GDM1 (cell line): ENCODE results near the gene SDS.
A peak's percentile ranks its signal among the peaks of the same experiment; 100 is the strongest.
"Not testable (repeated sequence)": the region's sequence is repeated elsewhere in the genome, so short reads cannot be mapped to it uniquely, and the experiment has no call there.

ENCODE experiments used
- DNase-seq: peaks from one replicate; lab custom pipeline; 2025; lab: John Stamatoyannopoulos, UW

SDS gene

DNA sequence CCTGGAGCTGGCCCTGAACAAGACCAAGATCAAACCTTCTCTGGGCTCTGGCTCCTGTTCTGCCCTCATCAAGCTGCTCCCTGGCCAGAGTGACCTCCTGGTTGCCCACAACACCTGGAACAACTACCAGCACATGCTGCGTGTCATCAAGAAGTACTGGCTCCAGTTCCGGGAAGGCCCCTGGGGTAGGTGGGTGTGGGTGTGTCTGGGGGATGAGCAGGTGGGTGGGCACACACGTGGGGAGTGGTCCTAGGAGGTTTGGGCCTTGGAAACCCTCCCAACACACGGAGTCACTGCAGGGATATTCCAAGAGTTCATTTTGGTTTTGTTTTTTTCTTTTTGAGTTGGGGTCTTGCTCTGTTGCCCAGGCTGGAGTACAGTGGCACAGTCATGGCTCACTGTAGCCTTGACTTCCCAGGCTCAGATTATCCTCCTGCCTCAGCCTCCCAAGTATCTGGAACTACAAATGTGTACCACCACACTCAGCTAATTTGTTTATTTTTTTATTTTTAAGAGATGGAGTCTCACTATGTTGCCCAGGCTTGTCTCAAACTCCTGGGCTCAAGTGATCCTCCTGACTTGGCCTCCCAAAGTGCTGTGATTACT, 28.8 kb downstream of the SDS start:
- no peak for DNase-seq

DNA sequence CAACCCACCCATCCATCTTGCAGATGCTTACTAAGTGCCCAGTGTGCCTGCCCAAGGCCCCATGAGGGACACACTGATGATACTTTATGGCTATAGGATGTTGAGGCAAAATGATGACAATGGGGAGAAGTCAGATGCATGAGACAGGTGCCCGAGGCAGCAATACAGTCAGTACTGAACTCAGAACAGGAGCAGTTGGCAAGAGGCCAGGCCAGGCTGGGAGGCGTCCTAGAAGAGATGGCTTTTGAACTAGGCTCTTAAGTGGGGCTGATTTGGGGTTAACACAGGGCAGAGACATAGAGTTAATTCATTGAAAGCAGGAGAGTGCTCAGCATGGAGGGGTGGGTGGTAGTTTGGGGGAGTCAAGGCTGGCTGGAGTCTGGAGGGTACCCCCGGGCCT, 29.7 kb downstream of the SDS start:
- DNase-seq, result no peak

DNA sequence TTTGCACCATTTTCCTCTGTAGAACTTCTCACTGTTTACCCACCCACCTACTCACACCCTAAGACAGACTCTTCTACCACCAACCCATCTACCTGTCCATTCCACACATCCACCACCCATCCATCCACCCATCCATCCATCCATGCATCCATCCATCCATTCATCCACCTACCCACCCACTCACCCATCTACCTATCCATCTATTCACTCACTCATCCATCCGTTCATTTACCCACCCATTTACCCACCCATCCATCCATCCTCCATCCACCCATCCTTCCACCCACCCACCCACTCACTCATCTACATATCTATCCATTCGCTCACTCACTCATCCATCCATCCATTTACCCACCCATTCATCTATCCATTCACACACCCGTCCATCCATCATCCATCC, 30.2 kb downstream of the SDS start:
- no peak for DNase-seq

DNA sequence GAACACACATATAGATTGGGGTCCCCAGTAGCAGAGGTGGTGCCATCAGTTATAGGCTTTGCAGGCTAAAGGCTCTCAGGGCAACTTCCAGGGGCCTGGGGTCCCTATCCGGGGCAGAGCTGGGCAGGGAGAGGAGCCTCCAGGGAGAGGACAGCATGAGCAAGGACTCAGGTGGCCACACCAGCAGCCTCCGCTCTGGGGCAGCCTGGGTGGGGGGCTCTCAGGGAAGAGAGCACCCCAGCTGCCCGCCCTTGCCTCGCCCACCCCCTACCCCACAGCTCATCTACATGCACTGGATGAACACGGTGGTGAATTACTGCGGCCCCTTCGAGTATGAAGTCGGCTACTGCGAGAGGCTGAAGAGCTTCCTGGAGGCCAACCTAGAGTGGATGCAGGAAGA, 31.3 kb downstream of the SDS start:
- DNase-seq, result no peak

DNA sequence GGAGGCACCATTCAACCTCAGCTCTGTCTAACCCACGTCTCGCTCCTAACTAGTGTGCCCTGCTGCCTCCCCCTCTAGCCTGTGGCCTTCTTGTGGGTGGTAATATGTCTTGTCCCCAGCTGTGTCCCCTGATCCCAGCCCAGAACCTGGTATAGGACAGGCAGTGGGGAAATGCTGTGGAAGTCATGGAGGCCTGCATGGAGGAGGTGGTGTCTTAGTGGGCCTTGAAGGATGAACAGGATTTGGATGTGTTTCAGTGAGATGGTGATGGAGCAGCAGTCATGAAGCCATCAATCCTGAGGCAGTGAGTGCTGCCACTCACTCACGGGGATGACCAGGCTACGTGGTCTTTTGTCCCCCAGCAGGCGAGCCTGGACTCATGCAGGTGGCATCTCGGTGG, 31.9 kb downstream of the SDS start:
- DNase-seq, result no peak

DNA sequence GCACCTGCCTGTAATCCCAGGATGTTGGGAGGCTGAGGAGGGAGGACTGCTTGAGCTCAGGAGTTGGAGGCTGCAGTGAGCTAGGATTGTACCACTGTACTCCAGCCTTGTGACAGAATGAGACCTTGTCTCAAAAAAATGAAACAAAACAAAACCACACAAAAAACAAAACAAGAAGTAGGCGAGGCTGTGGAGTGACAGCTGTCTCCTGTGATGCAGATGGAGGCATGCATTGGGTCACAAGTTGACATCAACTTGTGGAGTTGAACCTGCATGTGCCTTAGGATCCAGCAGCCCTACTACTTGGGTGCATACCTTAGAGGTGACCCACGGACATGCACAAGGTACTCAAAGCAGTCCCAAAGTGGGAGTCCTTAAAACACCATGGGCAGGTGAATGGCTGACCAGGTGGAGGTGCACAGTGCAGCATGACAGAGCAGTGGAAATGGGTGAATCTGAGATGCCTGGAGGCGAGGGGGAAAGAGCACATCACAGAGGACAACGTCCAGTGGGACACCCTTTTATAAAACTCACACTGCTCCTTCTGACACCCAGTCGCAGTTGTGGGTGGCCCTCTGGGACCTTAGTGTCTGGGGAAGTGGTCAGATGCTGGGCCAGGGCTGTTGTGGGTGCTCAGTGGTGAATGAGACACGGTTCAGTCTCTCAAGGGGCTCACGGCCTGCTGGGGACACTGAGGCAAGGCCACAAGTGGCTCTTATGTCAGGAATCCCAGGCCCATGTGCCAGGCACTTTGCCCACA, 32.6 kb downstream of the SDS start:
- no peak for DNase-seq

DNA sequence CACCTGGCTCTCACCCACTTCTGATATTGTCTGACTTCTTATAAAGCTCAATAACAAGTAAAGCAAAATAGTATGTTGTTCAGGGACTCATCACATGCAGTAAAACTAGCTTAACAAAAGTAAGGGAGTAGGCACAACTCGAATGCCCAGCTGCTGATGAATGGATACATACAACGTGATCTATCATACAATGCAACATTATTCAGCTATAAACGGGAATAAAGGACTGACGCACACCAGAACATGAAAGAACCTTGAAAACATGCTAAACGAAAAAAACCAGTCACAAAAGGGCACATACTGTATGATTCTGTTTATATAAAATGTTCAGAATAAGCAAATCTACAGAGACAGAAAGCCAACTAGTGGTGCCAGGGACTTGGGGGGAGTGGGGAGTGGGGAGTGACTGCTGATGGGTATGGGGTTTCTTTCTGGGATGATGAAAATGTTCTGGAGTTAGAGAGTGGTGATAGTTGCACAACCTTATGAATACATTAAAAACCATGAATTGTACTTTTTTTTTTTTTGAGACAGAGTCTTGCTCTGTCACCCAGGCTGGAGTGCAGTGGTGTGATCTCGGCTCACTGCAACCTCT, 34.2 kb downstream of the SDS start:
- DNase-seq, result no peak

DNA sequence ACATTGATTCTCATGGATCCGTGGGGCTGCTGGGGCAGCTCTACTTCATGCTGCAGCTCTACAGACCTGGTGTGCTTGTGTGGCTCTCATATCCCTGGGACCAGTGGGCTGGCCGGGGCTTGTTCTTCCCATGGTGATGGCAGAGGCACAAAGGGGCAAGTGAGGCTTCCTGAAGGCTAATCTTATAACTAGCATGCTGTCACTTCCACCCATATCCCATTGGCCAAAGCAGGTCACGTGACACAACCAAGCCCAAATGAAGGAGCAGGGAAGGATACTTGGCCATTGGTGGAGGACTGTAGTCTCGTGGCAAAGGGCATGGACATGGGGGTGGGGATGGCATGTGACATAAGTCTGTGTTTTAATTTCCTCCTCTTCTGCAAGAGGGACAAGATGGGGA, 35.4 kb downstream of the SDS start:
- DNase-seq, result no peak

DNA sequence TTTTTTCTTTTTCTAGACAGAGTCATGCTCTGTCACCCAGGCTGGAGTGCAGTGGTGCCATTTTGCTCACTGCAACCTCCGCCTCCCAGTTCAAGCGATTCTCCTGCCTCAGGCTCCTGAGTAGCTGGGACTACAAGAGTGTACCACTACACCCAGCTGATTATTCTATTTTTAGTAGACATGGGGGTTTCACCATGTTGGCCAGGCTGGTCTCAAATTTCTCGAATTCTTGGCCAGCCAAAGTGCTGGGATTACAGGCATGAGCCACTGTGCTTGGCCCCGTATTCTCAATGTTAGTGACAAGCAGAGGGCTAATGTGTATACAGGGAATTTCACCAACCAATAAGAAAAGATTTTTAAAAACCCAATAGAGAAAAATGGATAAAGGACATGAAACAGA, 36.9 kb downstream of the SDS start:
- no peak for DNase-seq

DNA sequence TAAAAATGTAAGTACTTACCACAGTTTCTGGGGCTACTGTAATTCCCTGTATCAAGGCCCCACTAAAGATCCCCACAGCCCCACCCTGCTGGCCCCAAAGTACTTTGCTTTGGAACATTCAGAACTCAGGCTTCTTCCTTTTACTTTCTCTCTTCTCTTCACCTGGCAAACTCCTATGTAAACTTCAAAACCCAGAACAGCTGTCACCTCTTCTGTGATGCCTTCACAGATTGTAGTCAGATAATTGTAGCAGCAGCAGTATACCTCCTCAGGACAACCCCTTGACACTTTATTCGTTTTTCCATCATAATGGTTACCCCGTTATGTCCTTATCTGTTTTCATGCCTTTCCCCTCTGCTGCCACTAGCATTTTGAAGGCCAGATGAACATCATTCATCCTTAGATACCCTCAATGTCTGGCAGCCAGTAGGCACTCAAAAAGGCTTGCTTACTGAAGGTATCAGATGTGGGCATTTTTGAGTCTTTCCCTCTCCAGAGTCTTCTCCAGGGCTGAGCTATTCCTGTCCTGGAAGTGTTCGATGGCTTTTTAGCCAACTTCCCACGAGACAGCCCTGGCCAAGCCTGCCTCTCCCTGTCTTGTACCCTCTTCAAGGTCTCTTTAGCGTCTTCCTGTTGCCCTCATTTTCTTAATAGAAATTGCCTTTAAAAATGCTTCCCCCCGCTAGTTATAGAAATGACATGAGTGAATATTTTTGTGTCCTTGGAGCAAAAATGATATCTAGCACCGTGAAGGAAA, 37.9 kb downstream of the SDS start:
- DNase-seq, result no peak

DNA sequence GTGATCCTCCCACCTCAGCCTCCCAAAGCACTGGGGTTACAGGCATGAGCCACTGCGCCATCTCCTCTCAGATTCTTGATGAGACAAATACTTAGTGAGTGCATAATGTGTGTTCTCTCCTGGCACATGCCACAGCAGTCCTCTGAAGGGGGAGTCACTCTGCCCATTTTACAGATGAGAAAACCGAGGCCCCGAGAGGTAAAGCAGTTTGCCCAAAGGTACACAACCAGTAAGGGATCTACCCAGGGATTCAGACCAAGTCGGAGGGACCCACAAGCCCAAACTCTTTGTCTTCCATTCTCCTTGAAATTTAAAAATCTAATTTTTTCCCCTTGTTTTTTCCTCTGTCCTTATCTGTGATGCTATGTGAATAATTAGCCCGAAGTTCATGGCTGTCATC, 39.0 kb downstream of the SDS start:
- no peak for DNase-seq

DNA sequence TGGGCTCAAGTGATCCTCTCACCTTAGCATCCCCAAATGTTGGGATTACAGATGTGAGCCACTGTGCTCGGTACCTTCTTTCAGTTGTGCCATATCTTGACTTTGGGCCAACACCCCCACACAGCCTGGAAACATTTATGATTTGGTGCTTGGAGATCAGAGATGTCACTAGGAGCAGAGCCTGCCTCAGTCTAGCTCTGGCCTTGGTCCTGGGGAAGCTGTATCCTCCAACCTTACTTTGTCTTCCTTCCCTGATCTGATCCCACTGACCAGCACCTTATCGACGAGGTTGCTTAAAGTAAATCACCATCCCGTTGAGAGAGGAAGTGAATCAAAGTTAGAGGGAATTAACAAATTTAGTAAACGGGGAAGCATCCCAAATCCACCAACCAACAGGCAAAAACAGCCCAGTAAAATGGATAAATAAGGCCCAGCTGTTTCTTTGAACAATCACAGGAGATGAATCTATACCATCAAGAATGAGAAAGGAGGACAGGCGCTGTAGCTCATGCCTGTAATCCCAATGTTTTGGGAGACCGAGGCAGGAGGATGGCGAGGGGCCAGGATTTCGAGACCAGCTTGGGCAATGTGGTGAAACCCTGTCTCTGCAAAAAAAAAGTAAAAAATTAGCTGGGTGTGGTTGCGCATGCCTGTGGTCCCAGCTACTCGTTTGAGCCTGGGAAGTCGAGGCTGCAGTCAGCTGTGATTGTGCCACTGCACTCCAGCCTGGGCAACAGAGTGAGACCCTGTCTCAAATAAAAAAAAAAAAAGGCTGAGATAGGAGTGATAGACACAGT, 41.9 kb downstream of the SDS start:
- DNase-seq, result no peak

DNA sequence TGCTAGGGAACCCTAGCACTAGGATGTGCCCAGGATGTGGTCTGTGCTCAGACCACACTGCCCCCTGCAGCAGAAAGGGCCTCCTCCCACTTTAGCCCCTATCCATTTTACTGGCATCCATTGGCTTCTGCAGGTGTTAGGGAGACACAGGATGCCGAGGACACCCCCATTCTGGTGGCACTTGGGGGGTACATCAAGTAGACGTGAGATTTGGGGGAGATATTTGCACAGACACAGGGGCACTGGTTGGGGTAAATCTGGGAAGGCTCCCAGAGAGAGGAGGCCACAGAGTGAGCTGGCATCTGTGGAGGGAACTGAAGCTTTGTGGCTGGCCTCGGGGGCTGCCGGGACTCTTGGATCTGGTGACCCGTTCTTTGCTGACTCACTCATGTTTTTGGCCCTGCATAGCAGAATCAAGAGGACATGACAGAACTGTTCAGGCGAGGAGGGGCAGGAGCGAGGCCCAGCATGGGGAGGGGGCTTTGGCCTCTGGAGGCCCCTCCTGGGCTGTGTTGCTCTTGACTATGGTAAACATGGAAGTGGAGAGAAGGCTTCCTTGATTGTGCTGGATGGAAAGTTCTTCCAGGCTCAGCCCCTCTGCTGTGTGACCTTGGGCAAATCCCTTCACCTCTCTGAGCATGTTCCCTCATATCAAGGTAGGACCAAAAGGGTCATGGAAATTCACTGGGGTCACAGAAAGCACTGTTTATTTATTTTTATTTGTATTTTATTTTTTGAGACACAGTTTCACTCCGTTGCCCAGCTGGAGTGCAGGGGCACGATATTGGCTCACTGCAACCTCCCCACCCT, 43.5 kb downstream of the SDS start:
- DNase-seq, result no peak

DNA sequence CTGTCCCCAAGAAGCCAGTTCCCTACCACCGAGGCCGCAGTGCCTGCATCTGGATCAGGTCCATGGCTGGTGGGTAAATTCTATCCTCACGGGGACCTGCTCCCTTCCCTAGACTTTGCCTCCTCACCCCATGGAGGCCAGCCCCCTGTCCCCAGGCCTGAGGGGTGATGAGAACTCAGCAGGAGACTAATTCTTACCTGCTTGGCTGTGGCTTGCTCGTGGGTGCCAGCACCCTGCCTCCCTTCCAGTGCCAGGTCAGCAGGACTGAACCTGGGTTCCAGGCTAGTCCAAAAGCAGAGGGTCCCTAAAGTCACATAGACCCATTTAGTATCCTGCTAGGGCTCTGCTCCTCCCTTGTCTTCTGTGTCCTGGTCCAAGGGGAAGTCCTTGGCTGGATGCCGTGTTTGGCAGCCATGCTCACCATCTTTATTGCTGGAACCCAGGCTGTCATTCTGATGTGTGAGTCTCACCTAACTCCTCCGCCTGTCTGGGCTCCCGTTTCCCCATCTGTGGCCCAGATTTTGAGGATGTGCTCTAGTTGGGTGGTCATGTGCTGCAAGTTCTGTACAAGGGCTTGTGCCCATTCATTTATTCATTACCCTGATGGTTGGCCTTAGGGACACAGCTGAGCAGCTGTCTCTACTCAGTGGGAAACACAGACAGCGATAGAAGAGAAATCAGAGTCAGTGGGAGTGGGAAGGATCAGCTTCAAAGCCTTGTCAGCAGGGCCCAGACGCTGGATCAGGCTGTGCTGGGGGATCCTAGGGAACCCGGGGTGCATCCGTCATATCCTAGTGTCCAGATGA, 44.4 kb downstream of the SDS start:
- DNase-seq, result no peak

DNA sequence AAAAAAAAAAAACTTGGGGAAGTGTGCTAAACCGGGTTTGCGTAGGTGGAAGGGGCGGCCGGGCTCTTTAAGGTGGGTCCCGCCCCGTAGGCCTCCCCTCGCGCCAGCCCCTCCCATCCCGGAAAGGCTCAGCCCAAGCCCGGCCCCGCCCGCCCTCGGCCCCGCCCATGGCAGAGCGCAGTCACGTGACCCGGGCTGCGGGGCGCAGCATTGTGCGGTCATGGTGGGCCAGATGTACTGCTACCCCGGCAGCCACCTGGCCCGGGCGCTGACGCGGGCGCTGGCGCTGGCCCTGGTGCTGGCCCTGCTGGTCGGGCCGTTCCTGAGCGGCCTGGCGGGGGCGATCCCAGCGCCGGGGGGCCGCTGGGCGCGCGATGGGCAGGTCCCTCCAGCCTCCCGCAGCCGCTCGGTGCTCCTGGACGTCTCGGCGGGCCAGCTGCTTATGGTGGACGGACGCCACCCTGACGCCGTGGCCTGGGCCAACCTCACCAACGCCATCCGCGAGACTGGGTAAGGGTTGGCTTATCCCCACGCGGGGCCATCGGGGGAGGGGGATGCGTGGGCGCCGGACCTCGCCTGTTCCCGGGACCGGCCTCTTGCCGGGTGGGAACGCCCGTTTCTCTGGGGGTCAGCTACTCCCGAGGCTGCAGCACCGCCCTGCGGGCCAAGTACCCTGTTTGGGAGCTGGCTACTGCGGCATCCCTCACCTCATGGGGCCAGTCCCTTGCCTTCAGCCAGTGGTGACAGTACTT, 45.1 kb downstream of the SDS start, which contains the start of gene PLBD2:
Gene PLBD2, plus strand, starts transcription at position 207 of the 752 bp plus-strand sequence. Its CDS starts 14 bp downstream, at position 221.
- DNase-seq, result peak; percentile 91

DNA sequence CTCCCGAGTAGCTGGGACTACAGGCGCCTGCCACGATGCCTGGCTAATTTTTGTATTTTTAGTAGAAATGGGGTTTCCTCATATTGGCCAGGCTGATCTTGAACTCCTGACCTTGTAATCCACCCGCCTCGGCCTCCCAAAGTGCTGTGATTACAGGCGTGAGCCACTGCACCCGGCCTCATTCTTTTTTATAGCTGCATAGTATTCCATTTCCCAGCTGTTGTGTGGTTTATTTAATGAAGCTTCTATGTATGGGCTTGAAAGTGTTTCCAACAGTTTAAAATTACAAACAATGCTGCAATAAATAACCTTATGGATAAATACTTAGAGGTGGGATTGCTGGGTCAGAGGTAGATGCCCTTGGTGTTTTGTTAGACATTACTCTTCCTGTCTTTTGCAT, 49.5 kb downstream of the SDS start:
- DNase-seq, result not testable (repeated sequence)

DNA sequence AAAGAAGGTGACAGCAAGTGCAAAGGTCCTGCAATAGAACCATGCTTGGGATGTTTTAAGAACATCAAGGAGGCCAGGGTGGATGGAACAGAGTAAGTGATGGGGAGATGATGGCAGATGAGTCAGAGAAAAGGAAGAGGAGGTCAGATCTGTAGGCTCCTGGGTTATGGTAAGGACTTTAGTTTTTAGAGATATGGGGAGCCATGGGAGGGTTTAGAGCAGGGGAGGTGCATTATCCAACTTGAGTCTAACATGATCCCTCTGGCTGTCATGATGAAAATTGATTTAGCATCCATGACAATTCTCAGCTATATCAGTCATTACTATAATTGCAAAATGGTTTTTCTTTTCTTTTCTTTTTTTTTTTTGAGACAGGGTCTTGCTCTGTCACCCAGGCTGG, 52.6 kb downstream of the SDS start:
- no peak for DNase-seq

DNA sequence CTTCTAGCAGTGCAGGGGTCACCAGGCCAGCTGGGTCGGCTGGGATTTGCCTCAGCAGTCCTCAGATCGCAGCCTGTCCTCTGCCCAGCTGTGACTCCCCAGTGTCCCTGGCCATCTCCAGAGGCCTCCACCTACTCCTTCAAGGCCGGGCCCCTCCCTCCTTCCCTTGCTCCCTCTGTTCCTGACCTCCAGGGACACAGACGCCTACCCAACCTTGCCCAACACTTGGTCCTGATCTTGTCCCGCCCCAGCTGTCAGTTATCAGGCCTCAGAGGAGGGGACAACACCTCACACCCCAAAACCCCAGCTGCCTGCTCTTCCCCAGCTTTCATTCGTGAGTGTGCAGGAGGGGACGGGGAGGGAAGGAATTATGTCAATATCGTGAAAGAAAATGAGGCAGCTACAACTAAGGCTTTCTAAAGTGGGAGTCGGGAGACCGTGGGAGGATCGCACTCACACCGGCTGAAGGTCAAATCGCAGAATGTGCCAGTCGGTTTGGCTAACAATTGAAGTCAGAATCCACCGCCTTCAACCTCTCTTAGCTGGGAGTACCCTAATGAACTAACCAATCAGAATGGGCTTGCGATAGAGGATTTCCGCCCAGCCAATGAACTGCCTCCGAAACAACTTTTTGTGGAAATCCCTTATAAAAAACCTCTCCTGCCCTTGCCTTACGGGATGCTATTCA, 54.7 kb downstream of the SDS start:
- no peak for DNase-seq

DNA sequence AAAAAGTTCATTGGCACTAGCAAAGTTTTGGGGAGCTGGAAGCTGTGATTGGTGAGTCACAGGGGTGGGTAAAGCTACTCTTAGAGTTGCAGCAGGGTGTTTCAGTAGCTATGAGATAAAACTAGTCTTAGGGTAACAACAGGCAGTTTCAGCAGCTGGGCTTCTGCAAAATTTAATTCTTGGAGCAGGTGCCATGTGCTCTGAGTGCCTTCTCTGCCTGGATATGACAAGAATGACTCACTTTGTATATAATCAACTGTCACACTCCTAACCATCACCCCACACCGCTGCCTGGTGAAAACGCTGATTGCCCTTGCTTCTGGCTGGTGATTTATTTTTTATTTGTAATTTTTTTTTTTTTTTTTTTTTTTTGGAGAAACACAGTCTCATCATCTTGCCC, 55.8 kb downstream of the SDS start:
- no peak for DNase-seq
